ENCODE measurements around the gene SGSH. TPM values are rescaled to one million over a fixed set of nuclear protein-coding genes. Genes with fewer than 3 reads are reported as not detected.

SGSH gene
- total RNA-seq, 1 donor, result 17.6 TPM

Other genes with a start within 250 kb of the SGSH start
- 33.4 and 37.8 TPM in 2 replicates for gene TBC1D16, start 184.5 kb downstream of the SGSH start, total RNA-seq (ENCODE audit: low replicate concordance)
- 3.0 and 5.2 TPM in 2 replicates for gene CCDC40, start 183.7 kb downstream of the SGSH start, total RNA-seq (ENCODE audit: low replicate concordance)
- 66.6 and 75.1 TPM in 2 replicates for gene GAA, start 118.8 kb downstream of the SGSH start, total RNA-seq (ENCODE audit: low replicate concordance)
- gene EIF4A3, start 73.2 kb downstream of the SGSH start, total RNA-seq (ENCODE audit: low replicate concordance), result 85.9 and 127 TPM in 2 replicates
- gene CARD14, start 50.3 kb downstream of the SGSH start, total RNA-seq (ENCODE audit: low replicate concordance), result 0.09 TPM in 1 of 2 replicates, not detected in the other
- gene SLC26A11, start 94 bp upstream of the SGSH start, total RNA-seq (ENCODE audit: low replicate concordance), result 8.5 and 12.2 TPM in 2 replicates
- gene RNF213, start 40.5 kb upstream of the SGSH start, total RNA-seq (ENCODE audit: low replicate concordance), result 88.7 and 143 TPM in 2 replicates
- gene ENDOV, start 194.8 kb upstream of the SGSH start, total RNA-seq (ENCODE audit: low replicate concordance), result 12.4 and 17.8 TPM in 2 replicates